Stimulated activated naive CD8-positive, alpha-beta T cell treated with anti-CD3 and anti-CD28 coated beads, Interleukin-15, amount 100 ng/mL, for 72 hours (primary cell): ENCODE data around the gene DEPP1.

Experiments
- ATAC-seq: fragments of 150-1000 bp; cut with Tn5 transposase; 2 replicates; pipeline ENCODE4 v1.10.0; 2021; ENCODE audit warnings: mild to moderate bottlenecking, moderate library complexity
- DNase-seq, 2 donors: peaks; one replicate each; pipeline ENCODE4 v3.0.0; 2021 to 2022
- H3K27ac Mint-ChIP-seq, 2 donors: one replicate each; pipeline ENCODE4 v1.8.0; 2022; ENCODE audit warnings: mild to moderate bottlenecking in 2 of 2, mixed read lengths in 2 of 2, moderate library complexity in 2 of 2
- H3K27me3 Mint-ChIP-seq: one replicate; pipeline ENCODE4 v1.8.0; 2022; ENCODE audit warnings: mixed read lengths
- H3K4me1 Mint-ChIP-seq: one replicate; pipeline ENCODE4 v1.8.0; 2022; ENCODE audit warnings: mild to moderate bottlenecking, mixed read lengths
- H3K4me3 Mint-ChIP-seq, 2 donors: one replicate each; pipeline ENCODE4 v1.8.0; 2022; ENCODE audit warnings: mild to moderate bottlenecking in 2 of 2, mixed read lengths in 2 of 2, moderate library complexity in 1 of 2
- H3K9me3 Mint-ChIP-seq, 2 donors: one replicate each; pipeline ENCODE4 v1.8.0; 2022; ENCODE audit warnings: mixed read lengths in 2 of 2

Gene DEPP1

DNA sequence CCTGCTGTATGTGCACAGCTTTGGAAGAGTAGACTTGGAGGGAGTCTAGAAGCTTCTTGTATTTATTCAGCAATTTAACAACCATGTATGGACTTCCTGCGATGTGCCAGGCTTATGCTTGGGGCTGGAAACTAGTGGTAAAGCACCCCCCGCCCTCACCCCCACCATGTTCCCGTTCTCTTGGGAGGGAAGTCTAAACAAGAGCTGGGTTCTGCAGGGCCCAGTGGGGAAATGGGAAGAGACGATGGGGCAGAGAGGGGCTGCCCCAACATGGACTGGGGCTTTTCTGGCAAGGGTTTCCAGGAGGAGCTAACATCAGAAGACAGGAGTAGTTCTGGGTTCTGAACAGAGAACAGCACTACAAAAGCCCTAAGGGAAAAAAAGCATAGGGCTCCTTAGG is 11.0 kb downstream of the DEPP1 start:
- Mint-ChIP-seq H3K27me3 (no peaks in the 10 kb centered on the region), H3K4me3 (peak overlapping the region; percentile 27 to 46), H3K9me3 (no peaks in the 10 kb centered on the region), H3K4me1 (peaks cover 52% of the 10 kb centered on the region), H3K27ac (peak overlapping the region; percentile 44 to 74)
- ATAC-seq (peak; percentile 17), DNase-seq (no peak)

DNA sequence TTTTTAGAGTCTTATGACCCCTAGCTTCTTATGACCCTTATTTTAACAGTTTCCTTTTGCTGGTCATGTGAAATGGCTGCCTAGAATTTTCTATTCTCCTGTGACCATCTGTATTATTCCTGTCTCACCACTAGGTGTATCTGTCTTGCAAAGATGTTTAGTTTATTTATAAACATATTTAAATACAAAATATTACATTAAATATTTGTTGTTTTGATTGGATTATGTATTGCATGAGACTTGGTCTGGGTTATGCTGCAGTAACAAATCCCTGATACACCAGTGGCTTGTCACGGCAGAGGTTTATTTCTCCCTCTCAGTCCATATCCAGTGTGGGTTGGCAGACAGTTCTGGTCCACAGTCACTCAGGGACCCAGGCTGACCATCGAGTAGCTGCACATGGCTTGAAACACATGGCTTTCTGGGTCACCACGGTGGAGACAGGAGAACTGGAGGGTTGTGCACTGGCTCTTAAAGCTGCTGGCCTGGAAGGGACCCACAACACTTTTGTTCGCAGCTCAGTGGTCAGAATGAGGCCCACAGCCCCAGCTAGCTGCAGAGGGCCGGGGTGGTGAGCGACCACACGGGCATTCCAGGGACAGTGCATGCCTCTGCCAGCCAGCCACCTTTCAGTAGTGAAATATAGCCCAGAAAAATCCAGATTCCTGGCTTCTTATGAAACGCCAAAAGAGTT is 11.6 kb downstream of the DEPP1 start:
- Mint-ChIP-seq H3K27ac (no peak overlapping the region), H3K27me3 (no peaks in the 10 kb centered on the region), H3K4me1 (peaks cover 53% of the 10 kb centered on the region), H3K9me3 (no peaks in the 10 kb centered on the region), H3K4me3 (no peak overlapping the region)
- ATAC-seq = no peak
- DNase-seq = no peak

DNA sequence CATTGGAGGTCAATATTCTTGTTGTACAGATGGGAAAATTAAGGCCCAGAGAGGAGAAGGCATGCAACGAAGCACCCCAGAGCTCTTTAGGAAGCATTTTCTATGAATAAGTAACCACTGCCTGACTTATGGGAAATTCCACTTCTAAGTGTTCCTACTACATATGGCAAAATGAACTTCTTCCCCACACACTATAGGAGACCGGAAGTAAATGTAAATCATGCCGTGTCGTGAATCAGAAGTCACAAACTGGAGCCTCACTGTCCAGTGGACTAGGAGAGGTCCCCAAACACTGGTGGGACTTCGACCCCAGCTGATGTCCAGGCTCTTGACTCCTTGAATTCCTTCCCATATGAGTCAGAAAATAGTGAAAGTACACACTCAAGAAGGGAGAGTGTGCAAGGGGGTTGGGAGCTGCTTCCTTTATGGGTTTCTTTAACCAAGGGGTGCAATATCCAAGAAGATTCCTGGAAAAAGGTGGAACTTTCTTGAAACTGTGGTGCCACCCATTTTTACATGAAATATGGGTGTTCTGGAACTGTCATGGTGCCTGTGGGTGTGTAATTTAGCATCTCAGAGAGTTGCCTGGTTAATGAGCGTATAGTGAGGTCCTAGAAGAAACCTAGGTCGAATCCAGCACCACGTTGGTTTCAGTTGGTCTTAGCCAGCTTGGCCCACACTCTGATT is 12.3 kb downstream of the DEPP1 start:
- Mint-ChIP-seq H3K27ac (peak overlapping the region in 1 of 2 donors; percentile 65), H3K9me3 (no peaks in the 10 kb centered on the region), H3K27me3 (no peaks in the 10 kb centered on the region), H3K4me1 (peaks cover 53% of the 10 kb centered on the region), H3K4me3 (peak overlapping the region; percentile 49 to 61)
- ATAC-seq = no peak
- no peak for DNase-seq

DNA sequence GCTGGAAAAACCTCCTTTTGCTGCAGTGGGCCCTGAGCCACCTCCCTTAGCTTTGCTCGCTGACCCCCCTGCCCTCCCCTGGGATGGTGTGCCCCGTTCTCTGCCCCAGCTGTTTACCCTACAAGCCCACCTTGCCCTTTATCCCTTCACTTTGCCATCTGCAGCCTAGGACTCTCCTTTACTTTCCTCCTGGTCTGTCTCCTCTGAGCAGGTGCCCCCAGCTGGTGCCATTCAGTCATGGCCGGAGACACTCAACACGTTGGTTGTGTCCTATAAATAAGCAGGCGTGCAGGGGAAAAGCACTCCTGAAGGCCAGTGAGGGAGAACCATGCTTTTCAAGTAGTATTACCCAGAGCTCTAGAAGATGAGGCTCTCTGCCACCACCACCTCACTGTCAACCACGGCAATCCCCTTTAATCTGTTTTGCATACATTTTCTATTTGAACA is 12.9 kb downstream of the DEPP1 start:
- peak; percentile 62 for ATAC-seq
- H3K4me1 Mint-ChIP-seq = peaks cover 55% of the 10 kb centered on the region
- peak overlapping the region; percentile 49 to 61 for H3K4me3 Mint-ChIP-seq
- no peaks in the 10 kb centered on the region for H3K9me3 Mint-ChIP-seq
- peak in 1 of 2 donors; percentile 27 for DNase-seq
- peaks cover 2% of the 10 kb centered on the region for H3K27me3 Mint-ChIP-seq
- H3K27ac Mint-ChIP-seq = peak overlapping the region in 1 of 2 donors; percentile 70

DNA sequence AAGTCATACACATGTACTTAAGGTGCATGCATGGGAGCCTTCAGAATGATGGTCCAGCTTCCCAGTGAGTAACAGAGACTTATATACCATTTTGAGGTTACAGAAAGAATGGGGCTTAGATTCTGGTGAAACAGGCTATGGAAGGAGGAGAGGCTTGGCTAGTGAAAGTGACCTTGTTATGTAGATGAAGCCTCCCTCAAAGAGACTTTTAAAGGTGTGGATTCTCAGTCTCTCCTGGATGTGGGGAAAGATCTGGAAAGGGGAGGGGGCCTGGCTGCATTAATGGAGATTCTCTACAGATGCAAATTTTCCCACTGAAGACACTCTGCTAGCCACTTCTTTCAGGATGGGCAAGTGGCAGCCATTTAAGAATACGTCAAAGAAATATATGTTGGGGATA is 13.5 kb downstream of the DEPP1 start:
- no peak for DNase-seq
- Mint-ChIP-seq H3K27ac (no peak overlapping the region), H3K9me3 (no peaks in the 10 kb centered on the region), H3K4me3 (no peak overlapping the region), H3K4me1 (peaks cover 61% of the 10 kb centered on the region), H3K27me3 (peaks cover 8% of the 10 kb centered on the region)
- ATAC-seq = no peak

DNA sequence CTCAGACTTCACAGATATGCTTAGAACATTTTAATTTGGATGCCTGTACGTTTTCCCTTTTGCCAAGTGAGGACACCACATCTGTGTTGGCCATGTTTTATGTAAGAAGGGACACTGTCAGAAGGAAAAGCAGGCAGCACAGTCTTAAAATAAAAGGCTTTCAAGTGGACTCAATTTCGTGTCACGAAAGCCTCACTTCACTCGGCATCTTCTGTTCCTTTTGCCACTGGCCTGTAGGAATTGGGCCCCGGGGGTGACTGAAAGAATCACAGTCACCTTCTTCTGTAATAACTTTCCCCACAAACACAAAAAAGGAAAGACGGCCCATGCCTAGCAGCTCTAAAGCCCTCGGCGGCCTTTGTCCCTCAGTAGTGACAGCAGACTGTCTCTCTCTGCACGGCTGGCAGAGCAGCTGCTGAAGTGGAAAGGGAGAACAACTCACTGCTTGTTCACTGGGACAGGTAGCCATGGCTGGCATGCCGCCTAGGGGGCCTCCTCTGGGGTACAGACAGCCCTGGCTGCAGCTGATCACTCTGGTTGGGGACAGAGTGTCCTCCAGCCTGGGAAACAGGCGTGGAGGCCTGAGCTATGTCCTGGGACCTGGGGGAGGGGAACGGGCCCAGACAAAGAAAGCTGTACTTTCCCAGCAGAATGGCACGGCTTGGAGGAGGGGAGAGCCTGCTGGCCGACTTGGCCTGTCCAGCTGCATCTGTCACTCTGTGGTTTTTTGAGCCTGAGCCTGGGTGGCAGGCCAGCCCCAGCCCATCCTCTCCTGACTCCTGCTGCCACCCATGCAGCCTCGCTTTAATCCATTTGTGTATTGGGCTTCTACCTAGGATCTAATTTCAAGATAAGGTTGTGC is 14.6 kb downstream of the DEPP1 start:
- no peak for DNase-seq
- Mint-ChIP-seq H3K4me3 (no peak overlapping the region), H3K4me1 (peaks cover 59% of the 10 kb centered on the region)

DNA sequence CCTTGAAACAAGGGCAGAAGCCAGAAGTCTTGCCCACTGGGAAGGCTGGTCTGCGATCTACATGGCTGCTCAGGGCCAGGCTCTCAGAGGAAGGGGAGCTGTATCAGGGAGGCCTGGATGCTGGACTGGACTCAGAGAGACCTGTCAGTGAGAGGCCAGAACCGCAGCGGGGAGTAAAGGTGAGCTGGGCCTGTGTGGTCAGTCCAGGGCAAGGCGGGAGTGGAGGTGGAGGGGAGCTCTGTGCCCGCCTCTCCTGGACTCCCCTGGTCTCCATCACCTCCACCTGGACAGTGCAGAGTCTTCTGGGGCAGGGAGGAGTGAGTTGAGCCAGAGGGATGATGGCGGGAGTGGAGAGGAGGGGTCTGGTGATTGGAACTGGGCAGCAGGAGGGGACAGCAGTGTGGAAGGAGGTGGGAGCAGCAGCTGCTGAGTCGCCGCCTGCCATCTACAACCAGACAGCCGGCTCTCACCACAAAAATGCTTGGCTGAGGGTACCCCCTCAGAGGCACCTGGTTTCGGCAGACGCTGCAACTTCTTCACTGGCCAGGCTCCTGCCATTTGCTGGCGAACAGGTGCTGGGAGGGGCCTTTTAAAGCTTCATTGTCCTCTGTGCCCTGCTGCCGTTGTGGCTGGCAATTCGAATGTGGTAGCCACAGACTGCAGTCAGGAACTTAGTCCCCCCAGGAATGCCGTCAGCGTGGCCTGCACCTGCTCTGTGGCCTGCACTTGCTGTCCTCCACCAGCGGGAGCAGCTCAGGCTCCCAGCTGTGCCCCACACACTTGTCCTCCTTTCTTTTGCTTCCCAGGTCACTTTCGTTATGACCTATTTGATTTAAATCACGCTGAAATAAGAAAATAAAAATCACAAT is 15.5 kb downstream of the DEPP1 start:
- no peaks in the 10 kb centered on the region for H3K9me3 Mint-ChIP-seq
- H3K27me3 Mint-ChIP-seq = peaks cover 8% of the 10 kb centered on the region
- no peak for ATAC-seq
- DNase-seq = no peak
- no peak overlapping the region for H3K4me3 Mint-ChIP-seq
- H3K27ac Mint-ChIP-seq = peak overlapping the region in 1 of 2 donors; percentile 73
- peaks cover 57% of the 10 kb centered on the region for H3K4me1 Mint-ChIP-seq

More for the DNA sequence above, 14.6 kb downstream of the DEPP1 start:
- Mint-ChIP-seq H3K27ac (peak overlapping the region in 1 of 2 donors; percentile 37), H3K27me3 (peaks cover 8% of the 10 kb centered on the region), H3K9me3 (no peaks in the 10 kb centered on the region)
- no peak for ATAC-seq

DNA sequence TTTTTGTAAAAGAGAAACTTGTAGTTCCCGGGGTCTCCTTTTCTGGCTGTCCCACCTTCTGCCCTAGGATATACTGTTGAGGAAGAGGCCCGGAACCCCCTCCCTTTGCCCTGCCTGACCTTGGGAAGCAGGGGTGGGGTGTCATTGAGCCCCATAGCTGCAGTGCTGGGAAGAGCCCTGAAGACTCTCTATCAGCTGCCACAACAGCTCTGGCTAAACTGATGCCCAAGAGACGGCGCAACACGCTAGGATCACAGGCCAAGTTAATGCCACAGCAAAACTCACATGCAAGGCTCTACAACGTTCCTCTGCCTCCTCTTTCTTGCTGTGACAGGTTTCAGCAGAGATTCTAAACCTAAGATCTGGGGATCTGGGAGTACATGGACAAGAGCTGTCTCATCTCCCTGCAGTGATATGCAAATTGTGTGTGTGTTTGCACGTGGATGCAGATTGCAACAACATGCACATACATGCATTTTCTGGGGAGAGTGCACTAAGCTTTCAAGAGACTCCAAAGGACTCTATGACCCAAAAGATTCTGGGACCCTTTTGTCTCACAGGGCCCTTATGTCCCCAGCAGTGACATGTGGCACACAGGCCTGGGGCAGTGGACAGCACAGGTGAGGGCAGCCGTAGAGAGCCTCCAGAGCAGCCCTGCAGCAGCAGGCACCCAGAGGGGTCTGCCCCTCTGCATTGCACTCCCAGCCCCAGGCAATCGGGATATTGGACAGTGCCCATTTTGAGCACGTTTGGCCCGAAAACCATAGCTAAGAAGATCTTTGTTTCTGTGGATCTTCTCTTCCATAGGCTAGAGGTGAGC is 16.5 kb downstream of the DEPP1 start:
- no peaks in the 10 kb centered on the region for H3K9me3 Mint-ChIP-seq
- peaks cover 57% of the 10 kb centered on the region for H3K4me1 Mint-ChIP-seq
- H3K27ac Mint-ChIP-seq = no peak overlapping the region
- DNase-seq (no peak), ATAC-seq (no peak)
- peaks cover 8% of the 10 kb centered on the region for H3K27me3 Mint-ChIP-seq
- H3K4me3 Mint-ChIP-seq = no peak overlapping the region

DNA sequence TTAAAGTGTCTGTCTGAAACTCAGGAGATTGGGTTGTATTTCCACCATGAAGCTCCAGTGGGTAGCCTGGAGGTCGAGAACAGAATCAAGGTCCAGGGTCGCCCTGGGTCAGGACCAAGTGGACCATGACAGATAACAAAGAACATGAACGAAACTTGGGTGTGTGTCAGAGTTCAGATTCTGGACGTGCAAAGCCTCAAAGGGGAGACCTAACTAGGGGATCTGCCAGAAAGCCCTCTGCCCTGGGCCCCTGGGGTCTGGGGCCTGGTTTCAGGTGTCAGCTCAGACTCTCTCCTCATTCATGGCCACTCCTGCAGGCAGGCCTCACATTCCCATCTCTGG is 17.4 kb downstream of the DEPP1 start:
- no peak for DNase-seq
- Mint-ChIP-seq H3K4me3 (no peak overlapping the region), H3K4me1 (peaks cover 58% of the 10 kb centered on the region), H3K27me3 (peaks cover 8% of the 10 kb centered on the region), H3K9me3 (no peaks in the 10 kb centered on the region), H3K27ac (no peak overlapping the region)
- ATAC-seq = no peak

DNA sequence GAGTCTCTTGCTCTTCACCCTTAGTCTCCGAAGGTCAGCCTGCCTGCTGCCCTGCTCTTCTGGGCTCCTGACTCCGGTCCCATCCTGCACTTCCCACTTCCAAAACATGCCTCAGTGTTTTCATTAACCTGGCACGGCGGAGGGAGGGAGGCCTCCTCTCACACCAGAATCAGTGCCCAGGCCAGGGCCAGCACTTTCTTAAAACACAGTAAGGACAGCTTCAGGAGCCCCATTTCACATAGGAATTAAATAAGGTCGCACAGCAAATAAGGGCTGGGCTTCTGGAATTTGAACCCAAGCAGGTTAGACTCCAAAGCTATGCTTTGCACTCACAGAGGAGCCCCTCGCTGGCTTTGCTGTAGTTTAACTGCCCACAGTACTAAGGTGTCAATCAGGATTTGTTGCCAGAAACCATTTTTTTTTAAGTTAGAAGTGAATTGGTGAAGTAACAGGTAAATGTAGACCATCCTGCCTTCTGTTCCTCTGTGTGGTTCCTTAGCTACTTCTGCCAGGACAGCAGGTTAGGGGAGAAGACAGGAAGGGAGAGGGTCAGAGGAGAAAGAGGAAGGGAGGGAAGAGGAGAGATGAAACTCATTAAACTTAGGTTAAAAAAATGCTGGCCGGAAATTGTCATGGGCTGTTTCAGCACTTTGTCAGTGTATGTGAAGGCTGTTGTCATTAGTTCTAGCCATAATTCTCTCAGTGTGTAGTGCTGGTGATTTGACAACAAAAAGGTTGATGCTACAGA is 18.0 kb downstream of the DEPP1 start:
- no peaks in the 10 kb centered on the region for H3K9me3 Mint-ChIP-seq
- peaks cover 56% of the 10 kb centered on the region for H3K4me1 Mint-ChIP-seq
- ATAC-seq = no peak
- peak overlapping the region; percentile 61 to 62 for H3K4me3 Mint-ChIP-seq
- H3K27me3 Mint-ChIP-seq = peaks cover 8% of the 10 kb centered on the region
- no peak overlapping the region for H3K27ac Mint-ChIP-seq
- no peak for DNase-seq

DNA sequence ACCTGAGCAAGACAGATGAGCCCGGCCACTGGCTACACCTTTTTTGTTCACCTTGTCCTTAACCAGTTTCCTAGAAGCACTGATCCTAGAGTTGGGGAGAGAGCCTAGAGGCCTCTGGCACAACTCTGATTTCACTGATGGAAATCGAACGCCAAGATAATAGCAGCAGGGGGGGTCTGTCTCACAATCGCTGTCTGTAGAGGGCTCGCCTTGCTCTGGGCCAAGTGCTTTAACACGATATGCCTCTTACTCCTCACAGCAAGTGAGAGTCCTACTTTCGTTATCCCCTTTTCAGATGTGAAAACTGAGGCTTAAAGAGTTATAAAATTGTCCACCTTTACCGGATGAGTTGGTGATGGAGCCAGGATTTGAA is 18.5 kb downstream of the DEPP1 start:
- Mint-ChIP-seq H3K4me3 (peak overlapping the region; percentile 73 to 83), H3K27ac (no peak overlapping the region), H3K9me3 (no peaks in the 10 kb centered on the region), H3K27me3 (peaks cover 8% of the 10 kb centered on the region), H3K4me1 (peaks cover 50% of the 10 kb centered on the region)
- no peak for DNase-seq
- no peak for ATAC-seq

DNA sequence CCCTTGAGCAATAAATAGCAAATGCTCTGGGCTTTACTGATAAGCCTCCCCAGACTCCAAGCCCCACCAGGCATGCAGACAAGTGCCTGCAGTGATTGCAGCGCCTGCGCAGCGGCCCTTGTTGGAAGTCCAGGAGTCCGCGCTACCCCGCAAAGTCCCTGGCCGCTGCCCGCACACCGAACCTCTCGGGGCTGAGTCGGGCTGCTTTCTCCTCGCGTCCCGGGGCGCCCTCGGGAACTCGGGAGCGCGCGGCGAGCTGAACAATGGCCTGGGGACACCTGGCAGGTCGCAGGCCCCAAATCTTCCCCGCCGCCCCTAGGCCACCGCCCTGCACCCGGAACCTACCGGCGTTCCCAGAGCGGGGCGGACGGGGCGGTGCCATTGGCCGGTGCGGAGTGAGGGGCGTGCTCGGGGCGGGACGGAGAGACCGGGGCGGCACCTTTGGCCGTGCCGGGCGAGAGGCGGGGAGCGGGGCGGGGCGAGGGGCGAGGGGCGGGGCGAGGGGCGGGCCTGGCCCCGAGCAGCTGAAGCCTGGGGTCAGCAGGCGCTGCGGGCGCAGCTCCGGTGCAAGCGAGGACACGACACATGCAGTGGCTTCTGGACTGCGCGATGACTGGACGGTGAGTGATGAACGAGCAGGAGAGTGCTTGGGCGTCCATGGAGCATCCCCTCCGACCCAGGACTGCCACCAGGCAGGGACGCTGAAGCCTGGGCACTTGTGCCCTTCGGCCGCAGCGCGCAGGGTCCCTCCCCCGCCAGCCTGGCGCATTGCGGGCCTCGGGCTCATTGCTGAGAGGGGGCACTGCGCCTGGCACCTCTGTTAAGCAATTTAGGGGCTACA is 19.1 kb downstream of the DEPP1 start, which contains the start of gene RASSF4:
RASSF4 (plus strand) TSS at position 556 of the 841 bp plus-strand sequence. CDS start 10,401 bp downstream, outside the sequence.
- no peaks in the 10 kb centered on the region for H3K9me3 Mint-ChIP-seq
- H3K4me1 Mint-ChIP-seq = peaks cover 45% of the 10 kb centered on the region
- H3K27me3 Mint-ChIP-seq = peaks cover 8% of the 10 kb centered on the region
- ATAC-seq = peak; percentile 99
- peak within 1 kb of the TSS; percentile 81 to 92 for H3K27ac Mint-ChIP-seq
- DNase-seq = peak; percentile 89 to 91
- peak within 1 kb of the TSS; percentile 73 to 83 for H3K4me3 Mint-ChIP-seq

DNA sequence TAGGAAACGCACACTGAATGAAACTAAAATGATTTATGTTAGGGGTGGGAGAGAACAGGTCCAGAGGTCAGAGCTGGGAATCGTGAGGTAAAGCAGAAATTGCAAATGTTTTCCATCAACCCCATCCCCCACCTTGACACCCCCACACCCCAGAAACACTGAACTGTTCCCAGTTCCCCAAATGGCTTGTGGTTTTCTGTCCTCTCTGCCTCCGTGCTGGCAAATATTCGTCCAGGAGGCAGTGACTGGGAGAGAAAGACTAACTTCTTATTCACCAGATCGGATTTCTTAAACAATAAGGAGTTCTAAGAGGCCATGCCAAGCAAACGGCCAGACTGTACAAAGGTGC is 19.7 kb downstream of the DEPP1 start:
- no peak for ATAC-seq
- DNase-seq = no peak
- Mint-ChIP-seq H3K4me1 (peaks cover 45% of the 10 kb centered on the region), H3K4me3 (peak overlapping the region; percentile 73 to 83), H3K27ac (peak overlapping the region in 1 of 2 donors; percentile 81), H3K9me3 (no peaks in the 10 kb centered on the region), H3K27me3 (peaks cover 8% of the 10 kb centered on the region)
